GM21526 (cell line): ENCODE measurements around the gene ADGRL2.

ENCODE experiments used
- ATAC-seq: cut with Tn5 transposase; IDR thresholded peaks from one replicate; pipeline ENCODE4 v1.9.1; 2021; ENCODE audit warnings: moderate library complexity; ENCODE audit not compliant: unreplicated experiment, low FRiP score

ADGRL2 gene

GRCh38 chr1:81974222-81974841 lies 173.6 kb downstream of the ADGRL2 start:
- ATAC-seq = no peak

GRCh38 chr1:81974883-81975555 lies 174.3 kb downstream of the ADGRL2 start:
- no peak for ATAC-seq

GRCh38 chr1:81976539-81976938 lies 175.8 kb downstream of the ADGRL2 start:
- no peak for ATAC-seq

GRCh38 chr1:81978945-81979344 lies 178.2 kb downstream of the ADGRL2 start:
- no peak for ATAC-seq

GRCh38 chr1:81982523-81982922 lies 181.8 kb downstream of the ADGRL2 start:
- no peak for ATAC-seq

GRCh38 chr1:81989524-81989923 lies 188.8 kb downstream of the ADGRL2 start:
- no peak for ATAC-seq

GRCh38 chr1:81990241-81990640 lies 189.5 kb downstream of the ADGRL2 start:
- ATAC-seq = no peak

GRCh38 chr1:81998165-81998564 lies 197.4 kb downstream of the ADGRL2 start:
- ATAC-seq = no peak

GRCh38 chr1:81999364-81999763 lies 198.6 kb downstream of the ADGRL2 start:
- no peak for ATAC-seq

GRCh38 chr1:82000221-82000620 lies 199.5 kb downstream of the ADGRL2 start:
- ATAC-seq = no peak

- ATAC-seq = no peak
These were observed 200.6 kb downstream of the ADGRL2 start for GRCh38 chr1:82001345-82001744.

GRCh38 chr1:82007804-82008203 lies 207.1 kb downstream of the ADGRL2 start:
- no peak for ATAC-seq

- ATAC-seq = no peak
These were observed 213.0 kb downstream of the ADGRL2 start for GRCh38 chr1:82013702-82014101.

- ATAC-seq = no peak
These were observed 214.7 kb downstream of the ADGRL2 start for GRCh38 chr1:82015444-82015843.

GRCh38 chr1:82018319-82018718 lies 217.6 kb downstream of the ADGRL2 start:
- ATAC-seq = no peak

GRCh38 chr1:82019508-82019907 lies 218.8 kb downstream of the ADGRL2 start:
- ATAC-seq = no peak

- no peak for ATAC-seq
These were observed 230.1 kb downstream of the ADGRL2 start for GRCh38 chr1:82030830-82031229.

GRCh38 chr1:82032068-82032467 lies 231.3 kb downstream of the ADGRL2 start:
- ATAC-seq = no peak

GRCh38 chr1:82034812-82035211 lies 234.1 kb downstream of the ADGRL2 start:
- ATAC-seq = no peak
